ENCODE results near the gene WNT10A.

GRCh38 chr2:218857371-218858137 is 23.1 kb upstream of the WNT10A start:
- no peak for TF ChIP-seq POLR2A (IDR thresholded peaks at IDR 0.05)
- TF ChIP-seq CTCF (IDR thresholded peaks at IDR 0.05) = no peak
